GM19452 (cell line): ENCODE results near the gene DNAJB8.

Experiments used
- ATAC-seq: cut with Tn5 transposase; IDR thresholded peaks from one replicate; pipeline ENCODE4 v1.9.1; 2021; ENCODE audit not compliant: unreplicated experiment

Gene DNAJB8

DNA sequence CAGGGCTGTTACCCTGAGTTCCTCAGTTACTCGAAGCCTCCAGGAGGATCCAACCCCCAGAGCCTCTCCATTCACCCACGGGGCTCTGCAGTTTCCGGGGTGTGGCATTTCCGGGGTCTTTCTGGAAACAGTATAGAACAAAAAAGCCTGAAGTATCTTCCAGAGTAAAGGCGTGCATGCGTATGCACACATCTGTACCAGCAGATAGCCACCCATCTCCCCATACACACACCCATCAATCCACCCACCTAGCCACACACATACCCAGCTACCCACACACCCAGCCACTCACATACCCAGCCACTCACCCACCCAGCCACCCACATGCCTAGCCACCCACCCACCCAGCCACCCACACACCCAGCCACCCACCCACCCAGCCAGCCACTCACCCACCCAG lies 2.9 kb upstream of the DNAJB8 start:
- ATAC-seq: no peak

DNA sequence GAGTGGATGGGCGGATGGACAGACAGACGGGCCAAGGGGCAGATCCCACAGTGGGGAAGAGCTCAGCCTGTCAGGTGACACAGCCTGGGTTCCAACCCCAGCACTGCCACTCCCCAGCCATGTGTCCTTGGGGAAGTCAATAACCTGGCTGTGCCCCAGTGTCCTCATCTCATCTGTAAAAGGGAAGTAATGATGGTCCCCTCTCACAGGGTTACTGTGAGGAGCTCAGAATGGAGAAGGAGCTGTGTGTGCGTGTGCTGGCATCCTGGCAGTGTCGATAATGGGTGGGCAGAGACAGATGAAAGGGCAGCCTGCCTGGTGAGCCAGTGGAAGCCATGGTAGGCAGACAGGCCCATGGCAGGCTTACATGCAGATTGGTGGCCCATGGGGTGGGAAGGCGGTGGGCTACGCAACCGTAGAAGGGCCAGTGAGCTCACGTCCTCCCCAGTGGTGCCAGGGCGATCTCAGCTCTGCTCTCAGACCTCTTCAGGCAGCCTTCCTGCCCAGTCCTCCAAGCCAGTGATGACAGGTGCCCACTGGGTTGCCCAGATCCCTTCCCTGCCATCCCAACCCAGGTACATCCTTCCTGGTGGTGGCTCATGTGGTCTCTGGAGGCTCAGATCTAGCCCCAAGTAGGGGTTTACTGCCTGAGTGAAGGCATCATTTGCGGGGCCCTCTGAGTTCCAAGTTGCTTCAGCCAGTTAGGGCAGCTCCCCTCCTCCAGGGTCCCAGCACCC lies 2.3 kb upstream of the DNAJB8 start:
- ATAC-seq: no peak

DNA sequence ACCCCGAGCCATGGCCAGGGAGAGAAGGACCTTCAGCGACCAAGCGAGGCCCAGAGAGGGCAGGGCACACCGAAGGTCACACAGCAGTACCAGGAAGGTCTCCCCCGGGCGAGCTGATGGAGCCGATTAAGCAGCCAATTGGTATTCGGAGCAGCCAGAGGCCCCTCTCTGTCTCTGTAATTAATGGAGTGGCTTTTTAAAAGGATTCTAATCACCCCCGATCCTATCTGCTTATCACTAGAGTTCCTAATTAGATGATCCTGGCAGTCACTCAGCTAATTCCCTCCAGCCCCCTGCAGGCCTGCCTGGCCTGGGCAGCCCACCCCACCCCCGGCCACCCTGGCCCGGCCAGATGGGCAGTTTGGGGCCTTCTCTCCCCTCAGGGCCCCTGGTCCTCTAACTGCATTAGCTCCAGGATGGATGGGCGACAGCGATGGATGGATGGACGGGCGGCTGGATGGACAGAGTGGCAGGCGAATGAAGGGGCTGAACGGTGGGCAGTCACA lies 1.6 kb upstream of the DNAJB8 start:
- ATAC-seq: no peak

DNA sequence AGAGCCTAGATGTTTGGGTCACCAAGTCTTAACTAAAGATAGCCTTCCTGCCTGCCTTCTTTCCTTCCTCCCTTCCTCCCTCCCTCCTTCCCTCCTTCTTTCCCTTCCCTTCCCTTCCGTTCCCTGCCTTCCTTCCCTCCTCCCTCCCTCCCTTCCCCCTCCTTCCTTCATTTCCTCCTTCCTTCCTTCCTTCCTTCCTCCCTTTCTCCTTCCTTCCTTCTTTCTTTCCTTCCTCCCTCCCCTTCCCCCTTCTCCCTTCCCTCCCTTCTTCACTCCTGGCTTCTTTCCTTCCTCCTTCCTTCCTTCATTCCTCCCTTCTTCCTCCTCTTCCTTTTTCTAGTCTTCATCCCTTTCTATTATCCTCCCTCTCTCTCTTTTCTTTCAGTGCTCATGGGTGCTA lies 2.0 kb downstream of the DNAJB8 start:
- no peak for ATAC-seq

DNA sequence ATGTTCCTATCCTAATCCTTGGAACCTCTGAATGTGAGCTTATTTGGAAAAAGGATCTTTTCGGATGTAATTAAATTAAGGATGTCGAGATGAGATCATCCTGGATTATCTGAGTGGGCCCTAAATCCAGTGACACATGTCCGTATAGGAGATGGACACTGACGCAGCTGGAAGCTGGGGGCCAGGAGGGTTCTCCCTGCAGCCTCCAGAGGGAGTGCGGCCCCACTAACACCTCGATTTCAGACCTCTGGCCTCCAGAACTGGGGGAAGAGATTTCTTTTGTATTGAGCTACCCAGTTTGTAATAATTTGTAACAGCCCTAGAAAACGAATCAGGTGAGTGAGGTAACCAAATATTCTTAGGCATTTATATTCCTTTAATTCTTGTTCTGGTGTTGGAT lies 2.5 kb downstream of the DNAJB8 start:
- no peak for ATAC-seq

DNA sequence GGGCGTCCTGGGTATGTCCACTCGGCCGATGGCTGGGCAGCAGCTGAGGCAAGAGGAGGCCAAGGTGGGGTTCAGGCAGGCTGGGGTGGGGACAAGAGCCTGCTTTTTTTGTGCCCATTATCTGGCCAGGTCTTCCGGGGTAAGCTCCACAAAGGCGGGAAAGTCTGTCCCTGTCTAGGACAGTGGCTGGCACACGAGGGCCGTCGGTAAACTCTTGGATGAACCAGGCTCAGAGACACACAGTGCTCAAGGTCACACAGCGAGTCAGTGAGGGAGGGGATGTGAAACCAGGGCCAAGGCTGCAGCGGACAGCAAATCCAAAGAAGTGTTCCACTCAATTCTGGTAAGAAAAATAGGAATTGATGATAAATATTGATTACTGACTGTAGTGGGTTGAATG lies 2.9 kb downstream of the DNAJB8 start:
- ATAC-seq: no peak

DNA sequence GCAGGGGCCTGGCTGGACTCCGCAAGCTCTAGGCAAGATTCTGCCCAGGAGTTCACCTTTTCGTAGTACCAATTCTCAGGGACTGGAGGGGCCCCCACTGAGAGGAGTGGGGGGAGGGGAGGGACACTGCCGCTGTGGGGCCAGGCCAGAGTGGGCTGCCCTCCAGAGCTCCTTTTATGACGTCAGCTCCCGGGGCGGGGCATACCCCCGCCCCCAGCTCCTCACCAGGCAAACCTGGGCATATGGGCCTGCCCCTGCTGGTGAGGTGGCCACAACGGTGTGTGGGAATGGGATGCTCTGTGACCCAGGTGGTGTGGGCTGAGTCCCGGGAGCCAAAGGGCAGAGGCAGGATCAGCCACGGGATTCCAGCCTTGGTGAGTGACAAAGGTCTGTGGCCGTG lies 3.3 kb downstream of the DNAJB8 start:
- no peak for ATAC-seq

DNA sequence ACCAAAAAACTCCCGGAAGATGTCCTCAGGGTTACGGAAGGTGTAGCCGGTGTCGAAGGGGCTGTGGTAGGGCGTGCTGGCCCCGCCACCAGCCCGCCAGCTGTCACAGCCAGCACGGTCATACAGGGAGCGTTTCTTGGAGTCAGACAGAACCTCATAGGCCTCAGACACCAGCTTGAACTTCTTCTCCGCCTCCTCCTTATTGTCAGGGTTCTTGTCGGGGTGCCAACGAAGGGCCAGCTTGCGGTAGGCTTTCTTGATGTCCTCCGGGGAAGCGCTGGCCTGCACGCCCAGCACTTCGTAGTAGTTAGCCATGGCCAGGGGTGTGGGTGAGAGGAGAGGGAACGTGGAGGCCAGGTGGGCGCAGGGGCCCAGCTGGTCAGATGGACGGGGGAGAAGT lies 3.8 kb downstream of the DNAJB8 start:
- no peak for ATAC-seq

DNA sequence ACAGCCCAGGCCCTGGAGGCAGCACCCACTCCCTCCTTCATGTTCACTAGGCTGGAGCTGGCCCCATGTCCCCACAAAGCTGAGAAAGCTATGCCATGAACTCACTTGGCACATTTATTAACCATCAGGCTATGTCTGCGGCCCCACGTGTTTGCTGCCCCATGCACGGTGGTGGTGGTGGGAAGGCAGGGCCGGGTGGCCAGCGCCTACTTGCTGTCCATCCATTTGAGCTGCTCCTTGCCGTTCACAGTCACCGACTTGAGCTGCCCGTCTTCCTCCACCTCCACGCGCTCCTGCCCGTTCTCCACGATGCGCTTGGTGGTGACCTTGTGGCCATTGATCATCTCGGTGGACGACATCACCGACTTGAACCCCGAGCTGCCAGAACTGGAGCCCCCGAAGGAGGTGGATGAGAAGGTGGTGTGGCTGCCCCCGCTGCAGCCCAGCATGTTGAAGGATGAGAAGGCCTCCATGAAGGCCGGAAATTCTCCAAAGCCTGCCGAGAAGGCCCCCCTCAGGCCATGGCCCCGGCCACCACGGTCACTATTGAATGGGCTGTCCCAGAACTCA lies 4.3 kb downstream of the DNAJB8 start:
- ATAC-seq: no peak

DNA sequence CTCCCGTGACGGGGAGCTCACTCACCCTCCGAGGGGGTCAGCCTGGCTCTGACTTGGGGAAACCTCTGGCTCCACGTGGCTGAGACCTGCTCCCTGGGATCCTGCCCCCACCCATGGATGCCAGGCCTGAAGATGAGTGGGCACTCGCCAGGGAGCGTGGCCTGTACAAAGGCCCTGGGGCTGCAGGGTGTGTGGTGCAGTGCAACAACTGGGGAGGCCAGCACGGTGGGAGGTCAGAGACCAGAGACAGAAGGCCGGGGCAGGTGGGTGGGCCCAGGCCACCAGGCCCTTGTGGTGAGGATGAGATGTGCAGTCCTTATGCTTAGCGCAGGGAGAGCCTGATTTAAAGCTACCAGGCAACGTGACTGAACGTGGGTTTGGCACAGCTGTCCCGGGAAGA lies 5.0 kb downstream of the DNAJB8 start:
- ATAC-seq: no peak

DNA sequence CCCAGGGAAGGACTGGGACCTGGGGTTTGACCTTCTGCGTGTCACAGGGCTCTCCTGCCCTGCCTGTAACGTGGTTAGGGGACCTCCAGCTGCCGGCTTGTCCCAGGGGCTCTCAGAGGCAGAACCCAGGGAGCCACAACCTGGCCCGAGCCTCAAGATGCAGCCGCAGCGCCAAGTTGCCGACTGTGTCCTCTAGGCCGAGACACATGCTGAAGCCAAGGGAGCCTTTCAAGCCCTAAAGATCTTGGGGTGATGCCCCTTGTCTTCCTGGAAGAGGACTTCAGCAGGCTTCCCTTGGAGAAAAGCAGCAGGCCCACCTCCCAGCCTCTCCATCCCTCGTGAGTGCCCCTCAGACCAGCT lies 7.2 kb downstream of the DNAJB8 start:
- ATAC-seq: no peak

DNA sequence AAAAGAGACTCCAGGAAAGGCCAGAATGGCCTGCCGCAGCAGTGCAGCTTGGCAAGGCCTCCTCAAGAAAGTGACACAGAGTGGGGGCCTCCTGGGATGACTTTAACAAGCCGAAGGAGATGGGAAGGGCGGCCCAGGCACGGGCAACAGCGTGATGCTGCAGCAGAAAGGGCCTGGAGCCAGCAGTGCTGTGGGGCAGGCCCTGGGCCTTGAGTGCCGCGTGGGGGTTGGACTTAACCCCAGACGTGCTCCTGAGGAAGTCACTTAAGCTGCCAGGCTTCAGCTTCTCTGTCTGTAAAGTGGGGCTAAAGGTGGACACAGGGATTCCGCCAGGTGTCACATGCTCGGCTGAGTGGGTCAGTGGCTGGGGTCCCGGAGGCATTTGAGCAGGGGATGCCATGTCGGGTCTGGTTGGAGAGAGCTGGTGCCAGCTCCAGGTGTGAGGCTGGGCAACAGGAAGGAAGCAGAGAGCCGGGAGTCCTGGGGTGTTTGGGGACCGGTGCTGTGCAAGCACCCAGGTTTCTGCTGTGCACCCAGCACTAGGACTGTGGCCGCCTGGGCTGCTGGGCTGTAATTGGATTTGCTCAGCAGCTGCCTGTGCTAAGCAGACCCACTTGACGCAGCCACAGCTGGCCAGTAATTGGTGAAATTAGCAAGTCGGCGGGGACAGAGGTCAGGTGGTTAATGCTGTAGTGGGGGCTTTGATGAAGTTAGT lies 7.8 kb downstream of the DNAJB8 start:
- no peak for ATAC-seq

DNA sequence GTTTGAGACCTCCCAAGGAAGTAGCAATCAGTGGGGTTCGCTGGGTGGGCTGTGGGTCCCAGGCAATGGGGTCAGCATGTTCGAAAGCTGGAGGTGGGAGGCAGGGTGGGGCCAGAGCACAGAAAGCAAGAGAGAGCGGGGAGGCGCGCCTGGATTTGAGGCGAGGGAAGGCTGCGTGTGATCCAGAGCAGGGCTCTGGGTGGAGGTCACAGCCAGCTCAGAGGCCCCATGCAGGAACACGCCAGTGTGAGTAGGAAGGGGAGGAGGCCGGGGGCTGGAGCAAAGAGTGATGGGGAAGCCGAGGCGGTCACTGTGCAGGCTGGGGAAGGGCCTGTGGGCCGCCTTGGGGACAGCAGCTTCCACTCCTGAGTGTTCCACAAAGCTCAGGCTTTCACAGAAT lies 8.8 kb downstream of the DNAJB8 start:
- no peak for ATAC-seq

DNA sequence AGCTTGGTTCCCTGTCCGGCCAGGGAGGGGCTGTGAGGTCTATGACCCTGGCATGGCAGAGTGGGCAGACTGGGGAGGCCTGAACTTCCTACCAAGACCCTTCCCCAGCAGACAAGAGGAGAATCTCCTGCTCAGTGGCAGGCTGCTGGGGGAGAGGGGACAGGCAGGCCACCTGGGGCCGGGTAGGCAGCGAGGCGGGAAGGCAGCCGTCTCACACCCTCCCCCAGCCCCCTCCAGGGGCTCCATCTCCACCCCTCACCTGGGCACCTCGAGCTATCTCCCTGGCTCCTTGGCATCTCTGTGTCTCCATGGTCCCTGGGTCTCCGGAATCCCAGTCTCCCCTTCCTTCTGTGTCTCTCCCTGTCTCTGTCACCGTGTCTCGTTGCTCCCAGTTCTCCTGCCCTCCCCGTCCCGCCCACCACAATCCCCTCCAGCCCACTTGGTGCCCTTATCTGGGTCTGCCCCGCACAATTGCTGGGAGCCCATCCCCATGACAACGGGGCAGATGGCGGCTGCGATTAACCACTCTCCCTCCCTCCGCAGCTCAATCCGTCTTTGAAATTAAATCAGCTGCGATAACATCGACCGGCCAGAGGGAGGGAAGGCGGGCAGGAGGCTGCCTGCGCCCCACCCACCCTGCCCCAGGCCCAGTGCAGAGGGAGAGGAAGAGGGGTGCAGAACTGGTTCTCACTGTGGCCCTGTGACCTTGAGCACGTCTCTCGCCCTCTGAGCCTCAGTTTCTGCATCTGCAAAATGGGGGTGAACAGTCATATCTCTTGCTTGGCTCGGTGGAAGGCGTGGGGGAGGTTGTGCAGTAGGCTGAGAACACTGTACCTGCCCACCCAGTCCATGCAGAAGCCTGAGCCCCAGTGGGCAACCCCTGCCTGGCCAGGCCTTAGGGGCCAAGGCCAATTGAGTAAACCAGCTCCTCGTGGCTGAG lies 9.6 kb downstream of the DNAJB8 start:
- no peak for ATAC-seq

DNA sequence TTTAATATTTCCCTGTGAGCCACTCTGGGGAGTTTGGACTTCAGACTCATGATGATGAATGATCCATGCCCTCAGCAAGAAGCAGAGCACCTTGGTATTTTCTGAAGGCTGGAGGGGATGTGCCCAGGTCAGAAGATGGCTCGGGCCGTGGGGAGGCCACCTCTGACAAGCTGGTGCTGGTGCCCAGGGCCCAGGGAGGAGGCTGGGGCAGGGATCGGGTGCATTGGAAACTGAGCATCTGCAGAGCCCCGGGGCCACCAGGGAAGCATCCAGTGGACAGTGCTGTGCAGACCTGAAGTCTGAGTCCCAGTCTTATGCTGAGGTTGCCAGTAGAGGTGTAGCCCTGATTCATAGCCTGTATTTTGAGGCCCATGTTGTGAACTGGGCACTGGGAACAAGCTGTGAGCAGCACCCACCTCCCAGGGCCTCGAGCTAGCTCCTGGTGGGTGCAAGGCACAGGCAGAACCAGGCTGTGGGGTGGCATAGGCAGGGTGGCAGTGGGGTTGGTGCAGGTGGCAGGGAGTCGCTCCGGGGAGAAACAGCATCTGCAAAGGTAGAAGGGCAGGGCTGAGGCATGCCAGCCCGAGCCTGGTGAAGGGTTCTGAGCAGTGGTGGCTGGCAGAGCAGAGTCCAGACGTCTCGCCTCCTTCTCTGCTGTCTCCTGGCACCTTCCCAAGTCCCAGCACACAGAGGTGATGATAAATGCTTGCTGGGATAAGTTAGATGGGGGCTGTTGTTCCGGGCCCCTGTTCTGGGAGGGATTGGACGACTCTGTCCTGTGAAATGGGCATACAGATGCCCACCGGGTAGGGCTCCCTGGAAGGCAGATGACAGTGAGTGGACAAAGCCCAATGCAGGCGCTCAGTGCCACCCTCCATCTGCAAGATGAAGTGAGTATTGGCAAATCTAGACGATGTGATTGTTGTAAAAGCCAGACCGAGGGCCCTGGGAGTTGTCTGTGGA lies 10.6 kb downstream of the DNAJB8 start:
- no peak for ATAC-seq

DNA sequence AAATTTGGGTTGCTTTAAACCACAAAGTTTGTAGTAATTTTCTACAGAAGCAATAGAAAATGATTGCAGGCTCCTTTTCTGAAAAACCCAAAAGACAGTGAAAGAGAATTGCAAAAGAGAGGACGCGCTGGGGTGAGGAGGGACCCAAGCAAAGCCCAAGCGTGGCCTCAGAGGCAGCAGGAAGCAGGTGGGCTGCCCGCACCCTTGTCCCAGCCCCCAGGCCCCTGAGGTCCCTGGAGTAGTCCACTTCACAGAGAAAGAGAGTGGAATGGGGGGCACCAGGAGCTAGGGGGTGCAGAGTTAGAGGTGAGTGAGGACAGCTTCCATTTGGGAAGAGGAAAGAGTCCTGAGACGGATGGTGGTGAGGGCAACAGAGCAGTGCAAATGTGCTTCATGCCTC lies 11.6 kb downstream of the DNAJB8 start:
- ATAC-seq: no peak

DNA sequence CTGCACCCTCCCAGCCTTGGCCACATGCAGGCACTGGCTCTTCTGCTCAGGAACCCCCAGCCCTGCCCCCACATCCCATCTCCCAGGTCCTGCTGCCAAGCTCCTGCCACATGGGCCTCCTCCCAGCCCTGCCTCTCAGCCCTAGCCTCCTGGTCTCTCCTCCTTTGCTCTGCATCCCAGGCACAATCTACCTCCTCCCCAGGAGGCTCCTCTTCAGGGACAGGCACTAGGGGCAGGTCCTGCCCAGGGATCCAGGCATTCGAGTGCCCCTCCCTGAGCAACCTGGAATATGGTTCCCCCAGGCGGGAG lies 12.4 kb downstream of the DNAJB8 start:
- no peak for ATAC-seq

DNA sequence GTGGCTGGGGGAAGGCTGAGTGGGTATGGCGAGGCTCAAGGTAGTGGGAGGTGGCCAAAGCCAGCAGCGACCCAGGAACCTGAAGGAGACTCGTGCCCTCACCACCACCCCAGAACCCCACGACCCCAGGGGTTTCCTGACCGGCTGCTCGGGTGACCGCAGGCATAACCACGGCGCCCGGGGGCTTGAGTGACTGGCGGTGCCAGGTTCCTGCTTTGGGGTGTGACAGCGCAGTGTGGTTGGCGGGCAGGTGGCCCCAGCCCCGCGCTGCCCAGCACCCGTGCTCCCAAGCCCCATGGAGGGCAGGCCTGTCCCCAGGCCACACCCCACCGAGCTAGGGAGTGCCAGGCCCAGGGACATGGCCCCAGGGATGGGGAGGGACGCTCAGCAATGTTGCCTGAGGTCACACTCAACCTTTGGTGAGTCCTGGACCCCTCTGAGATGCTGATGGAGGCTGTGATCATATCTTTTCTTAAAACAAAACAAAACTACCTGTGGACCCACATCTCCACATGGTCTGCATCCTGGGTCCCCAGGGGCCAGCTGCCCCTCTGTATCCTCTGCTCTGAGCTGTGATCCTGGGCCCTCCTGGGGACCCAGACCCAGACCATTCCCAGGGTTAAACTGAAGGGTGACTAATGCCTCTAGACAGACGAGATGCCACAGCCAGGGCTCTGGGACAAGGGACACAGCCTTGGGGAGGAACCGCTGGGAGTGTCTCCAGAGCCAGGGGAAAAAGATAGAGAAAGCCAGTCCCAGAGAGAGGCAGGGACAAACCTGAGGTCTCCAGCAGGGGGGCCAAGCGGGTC lies 13.0 kb downstream of the DNAJB8 start:
- no peak for ATAC-seq

DNA sequence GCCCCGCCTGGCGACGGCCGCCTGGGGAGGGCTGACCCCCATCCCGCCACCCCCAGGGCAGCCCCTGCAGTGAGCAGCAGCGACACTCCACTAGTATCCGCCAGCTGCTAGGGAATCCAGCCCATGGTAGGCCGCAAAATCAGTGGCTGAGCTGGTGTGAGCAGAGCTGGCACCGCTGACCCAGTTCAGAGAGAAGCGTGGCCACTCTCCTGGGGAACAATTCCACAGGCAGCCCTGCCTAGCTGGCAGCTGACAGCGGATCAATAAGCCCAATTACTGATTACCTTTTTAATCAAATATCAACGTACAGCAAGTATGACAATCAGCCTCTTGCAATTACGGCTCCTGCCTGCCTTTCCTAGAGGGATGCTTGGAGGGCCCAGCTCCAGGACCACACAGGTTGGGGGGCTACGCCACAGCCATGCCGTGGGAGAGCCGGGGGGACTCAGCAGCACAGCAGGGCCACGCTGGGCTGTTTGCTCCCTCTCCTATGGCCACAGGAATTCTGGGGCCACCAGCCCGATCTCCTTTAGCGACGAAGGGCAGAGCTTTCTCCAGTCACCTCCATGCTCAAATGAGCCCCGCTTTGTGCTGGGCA lies 13.9 kb downstream of the DNAJB8 start:
- ATAC-seq: no peak
